Measurements from ENCODE around the gene FAM124A.

The FAM124A gene

GRCh38 chr13:51222037-51222685, at the start of gene FAM124A:
FAM124A (plus strand) TSS chr13:51222398; CDS start chr13:51222502, 104 bp downstream.
- peak; percentile 87 for DNase-seq (ENCODE audit: low spot score)

- no peak for DNase-seq (ENCODE audit: low spot score)
Measured at GRCh38 chr13:51175021-51175420, 47.2 kb upstream of the FAM124A start.

- DNase-seq (ENCODE audit: low spot score): no peak
Measured at GRCh38 chr13:51175639-51176038, 46.6 kb upstream of the FAM124A start.

DNA sequence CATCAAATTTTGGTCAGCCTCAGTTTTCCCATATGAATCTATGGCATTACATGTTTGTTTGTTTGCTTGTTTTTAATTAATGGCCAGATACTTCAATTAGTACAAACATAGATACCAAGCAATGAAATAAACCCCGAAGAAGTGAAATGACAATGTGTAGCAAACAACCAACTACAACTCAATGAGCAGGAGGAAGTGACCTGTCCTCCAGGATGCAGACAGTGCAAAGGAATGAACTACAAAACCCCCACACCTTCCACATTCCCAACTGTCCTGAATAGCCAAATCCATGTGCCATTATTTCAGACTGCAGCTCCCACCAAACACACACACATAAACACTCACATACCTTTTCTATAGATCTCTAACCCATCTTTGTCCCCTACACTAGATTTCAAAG, 45.0 kb upstream of the FAM124A start:
- DNase-seq (ENCODE audit: low spot score): no peak

- DNase-seq (ENCODE audit: low spot score): no peak
Measured at GRCh38 chr13:51178456-51179074, 43.6 kb upstream of the FAM124A start.

- no peak for DNase-seq (ENCODE audit: low spot score)
Measured at GRCh38 chr13:51179432-51179971, 42.7 kb upstream of the FAM124A start.

GRCh38 chr13:51180853-51181511, 41.2 kb upstream of the FAM124A start:
- DNase-seq (ENCODE audit: low spot score): no peak

DNA sequence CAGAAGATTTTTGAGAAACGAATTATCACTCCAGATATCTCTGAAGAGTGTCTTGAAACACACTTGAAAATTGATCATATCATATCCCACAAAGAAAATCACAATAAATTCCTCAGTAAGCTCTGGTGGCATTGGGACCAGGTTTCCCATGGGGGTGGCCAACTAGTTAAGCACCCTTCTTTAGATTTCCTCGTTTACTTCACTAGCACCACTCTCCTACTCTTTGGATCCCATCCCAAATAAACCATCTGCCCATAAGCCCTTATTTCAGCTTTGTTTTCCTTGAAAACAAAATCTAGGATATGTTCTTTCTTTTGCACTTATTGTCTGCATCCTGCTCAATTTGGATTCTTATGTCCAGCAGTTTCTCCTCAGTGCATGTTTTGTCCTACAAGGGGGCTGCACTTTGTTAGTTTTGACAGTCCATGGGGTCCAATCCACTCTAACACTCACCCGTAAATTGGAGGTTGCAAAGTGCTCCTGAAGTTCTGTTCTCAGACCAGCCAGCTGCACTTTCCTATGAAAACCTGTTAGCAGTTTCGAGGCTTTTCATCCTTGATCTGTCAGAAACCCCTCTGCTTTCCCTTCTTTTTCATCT, 40.3 kb upstream of the FAM124A start:
- no peak for DNase-seq (ENCODE audit: low spot score)

DNA sequence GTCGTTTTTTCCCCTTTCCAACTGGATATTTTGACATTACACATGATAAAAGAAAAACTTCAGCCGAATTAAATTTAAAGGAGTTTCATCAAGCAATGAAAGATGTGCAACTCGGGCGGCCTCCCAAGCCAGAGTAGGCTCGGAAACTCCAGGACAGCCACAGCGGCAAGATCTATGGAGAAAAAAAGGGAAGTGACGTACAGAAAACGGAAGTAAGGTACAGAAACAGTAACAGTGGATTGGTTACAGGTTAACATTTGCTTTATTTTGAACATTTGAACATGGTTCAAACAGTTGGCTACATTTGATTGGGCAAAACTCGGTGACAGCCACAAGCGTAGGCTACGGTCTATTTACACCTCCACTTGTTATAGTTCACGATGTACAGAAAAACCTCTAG, 30.5 kb upstream of the FAM124A start:
- no peak for DNase-seq (ENCODE audit: low spot score)

- DNase-seq (ENCODE audit: low spot score): no peak
Measured at GRCh38 chr13:51192348-51192747, 29.9 kb upstream of the FAM124A start.

GRCh38 chr13:51193387-51193786, 28.8 kb upstream of the FAM124A start:
- DNase-seq (ENCODE audit: low spot score): no peak

DNA sequence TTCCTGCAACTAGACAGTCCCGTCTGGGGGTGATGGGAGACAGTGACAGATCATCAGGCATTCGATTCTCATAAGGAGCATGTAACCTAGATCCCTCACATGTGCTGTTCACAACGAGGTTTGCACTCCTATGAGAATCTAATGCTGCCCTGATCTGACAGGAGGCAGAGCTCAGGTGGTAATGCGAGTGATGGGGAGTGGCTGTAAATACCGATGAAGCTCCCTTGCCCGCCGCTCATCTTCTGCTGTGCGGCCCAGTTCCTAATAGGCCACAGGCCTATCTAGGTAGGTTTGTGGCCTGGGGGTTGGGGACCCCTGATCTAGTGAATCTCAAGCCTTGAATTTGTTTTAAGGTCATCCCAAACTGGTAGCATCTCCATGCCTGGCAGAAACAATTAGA, 27.3 kb upstream of the FAM124A start:
- no peak for DNase-seq (ENCODE audit: low spot score)

GRCh38 chr13:51201886-51202285, 20.3 kb upstream of the FAM124A start:
- DNase-seq (ENCODE audit: low spot score): no peak

DNA sequence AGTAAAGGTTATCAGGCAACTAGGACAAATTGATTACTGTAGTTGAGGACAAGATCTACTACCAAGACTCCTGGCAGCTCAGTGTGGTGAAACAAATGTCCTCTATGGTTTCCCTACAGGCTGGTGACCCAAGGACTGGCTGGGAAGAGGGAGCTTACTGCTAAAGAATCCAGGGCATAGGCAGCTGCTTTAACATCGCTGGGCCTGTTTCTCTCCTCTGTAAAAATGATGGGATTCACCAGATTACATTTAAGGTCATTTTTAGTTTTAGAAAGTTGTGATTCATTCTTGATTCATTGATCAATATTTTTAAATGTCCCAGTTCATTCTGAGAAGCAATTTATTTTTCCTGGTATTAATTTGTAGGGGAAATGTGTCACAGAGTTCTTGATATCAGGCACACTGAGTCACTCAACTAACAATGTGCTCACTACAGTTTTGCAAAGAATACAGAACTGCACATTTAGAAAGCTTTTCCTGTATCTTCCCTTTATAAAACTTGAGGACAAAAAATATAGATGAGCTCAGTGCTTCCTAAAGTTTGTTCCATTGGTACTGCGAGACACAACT, 19.6 kb upstream of the FAM124A start:
- DNase-seq (ENCODE audit: low spot score): no peak

GRCh38 chr13:51206584-51206983, 15.6 kb upstream of the FAM124A start:
- no peak for DNase-seq (ENCODE audit: low spot score)

DNA sequence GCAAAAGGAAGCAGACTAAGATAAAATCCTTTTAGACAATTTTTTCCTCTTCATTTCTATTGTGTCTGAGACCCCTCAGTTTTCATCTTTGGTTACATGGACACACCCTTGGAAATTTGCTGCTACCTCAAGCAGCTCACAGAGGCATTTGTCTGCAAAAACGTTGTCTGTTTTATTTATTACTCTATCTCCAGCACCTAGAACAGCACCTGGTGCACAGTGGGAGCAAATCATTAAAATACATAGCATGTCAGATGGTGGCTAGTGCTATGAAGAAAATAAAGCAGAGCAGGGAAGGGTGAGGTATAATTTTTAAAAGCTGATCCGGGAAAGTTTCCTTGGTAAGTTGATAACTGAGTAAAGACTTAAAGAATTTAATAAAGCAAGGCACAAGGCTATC, 14.3 kb upstream of the FAM124A start:
- no peak for DNase-seq (ENCODE audit: low spot score)

DNA sequence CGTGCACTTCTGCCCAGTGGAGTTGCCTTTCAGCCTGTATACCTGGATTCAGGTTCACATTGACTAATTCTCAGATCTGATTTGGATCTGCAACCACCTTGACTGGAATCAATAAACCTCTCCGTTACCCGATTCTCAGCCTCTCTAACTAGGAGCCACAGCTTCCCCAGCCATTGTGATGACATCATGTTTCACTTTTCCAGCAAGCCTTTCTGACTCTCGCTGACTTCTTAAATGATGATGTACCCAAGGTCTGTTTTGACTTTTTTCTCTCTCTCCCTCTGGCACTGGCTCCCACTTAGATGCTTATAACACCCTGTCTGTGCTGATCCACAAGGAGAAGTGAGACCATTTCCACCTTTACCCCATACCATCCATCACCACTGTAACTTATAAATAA, 13.5 kb upstream of the FAM124A start:
- no peak for DNase-seq (ENCODE audit: low spot score)

DNA sequence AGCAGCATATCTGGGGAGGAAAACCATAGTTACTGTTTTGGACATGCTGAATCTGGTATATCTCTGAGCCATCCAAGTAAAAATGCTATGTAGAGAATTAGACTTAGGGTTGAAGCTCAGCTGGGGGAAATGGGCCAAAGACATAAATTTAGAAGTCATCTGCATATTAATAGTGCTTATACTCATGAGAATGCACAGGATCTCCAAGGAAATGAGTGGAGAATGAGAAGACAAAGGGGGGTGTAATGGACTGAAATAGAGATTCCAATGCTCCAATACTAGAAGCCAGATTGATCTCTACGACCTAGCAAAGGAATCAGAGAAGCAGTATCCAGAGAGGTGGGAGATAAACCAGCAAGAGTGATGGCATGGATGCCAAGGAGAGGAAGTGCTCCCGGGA, 10.3 kb upstream of the FAM124A start:
- no peak for DNase-seq (ENCODE audit: low spot score)

- no peak for DNase-seq (ENCODE audit: low spot score)
Measured at GRCh38 chr13:51212758-51213157, 9.4 kb upstream of the FAM124A start.

DNA sequence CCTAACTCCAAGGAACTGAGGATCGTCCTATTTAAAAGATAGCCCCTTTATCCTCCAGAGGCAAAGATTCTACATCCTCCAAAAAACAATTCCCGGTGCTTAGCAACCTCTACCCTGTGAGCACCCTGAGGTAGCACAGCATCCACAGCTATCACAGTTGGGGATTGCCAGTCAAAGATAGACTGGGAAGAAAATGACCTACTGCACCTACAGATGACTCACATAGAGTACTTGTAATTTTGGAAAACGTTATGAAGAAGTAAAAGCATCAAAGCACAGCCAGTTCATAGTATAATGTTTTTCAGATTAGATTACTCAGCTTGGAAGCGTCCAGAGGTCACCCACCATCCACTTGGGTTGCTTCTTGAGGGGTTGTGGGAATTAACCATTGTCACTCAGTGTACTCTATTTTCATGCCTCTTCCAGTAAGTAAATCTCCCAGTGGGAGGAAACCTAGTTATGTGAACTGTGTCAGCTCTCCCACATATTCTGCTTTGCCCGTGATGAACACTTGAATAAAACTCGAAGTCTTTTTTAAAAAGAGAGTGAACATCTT, 8.9 kb upstream of the FAM124A start:
- DNase-seq (ENCODE audit: low spot score): no peak

- no peak for DNase-seq (ENCODE audit: low spot score)
Measured at GRCh38 chr13:51218626-51219025, 3.6 kb upstream of the FAM124A start.

GRCh38 chr13:51220706-51221105, 1.5 kb upstream of the FAM124A start:
- DNase-seq (ENCODE audit: low spot score): no peak

Measured in AG08396 (cell line).